Trophoblast cell (in vitro differentiated cells and primary cell): Measurements from ENCODE around the gene LRRC56. TPM values are rescaled to one million over a fixed set of nuclear protein-coding genes. Genes with fewer than 3 reads are reported as not detected.

Experiments
- DNase-seq, 2 donors: peaks; one replicate each; pipeline ENCODE4 v3.0.0-alpha.2; 2016
- H2AFZ ChIP-seq: 2 replicates; pipeline ENCODE4 v1.6.1; 2013; ENCODE audit warnings: low read length, moderate library complexity, mild to moderate bottlenecking; ENCODE audit not compliant: insufficient read depth, poor library complexity
- H2AK5ac ChIP-seq: 2 replicates; pipeline ENCODE4 v1.6.1; 2013; ENCODE audit warnings: mild to moderate bottlenecking, low read length
- H2BK120ac ChIP-seq: 2 replicates; pipeline ENCODE4 v1.6.1; 2013; ENCODE audit warnings: low read length, mild to moderate bottlenecking, moderate library complexity; ENCODE audit not compliant: insufficient read depth, poor library complexity
- H2BK12ac ChIP-seq: 2 replicates; pipeline ENCODE4 v1.6.1; 2013; ENCODE audit warnings: mild to moderate bottlenecking, low read length, moderate library complexity
- H2BK5ac ChIP-seq: 2 replicates; pipeline ENCODE4 v1.6.1; 2013; ENCODE audit warnings: low read length, low read depth, moderate library complexity, mild to moderate bottlenecking; ENCODE audit not compliant: poor library complexity
- H3K14ac ChIP-seq: 2 replicates; pipeline ENCODE4 v1.6.1; 2013; ENCODE audit warnings: mild to moderate bottlenecking, low read length
- H3K18ac ChIP-seq: 2 replicates; pipeline ENCODE4 v1.6.1; 2013; ENCODE audit warnings: mild to moderate bottlenecking, low read length
- H3K23ac ChIP-seq: 2 replicates; pipeline ENCODE4 v1.6.1; 2013; ENCODE audit warnings: low read length
- H3K27ac ChIP-seq: 2 replicates; pipeline ENCODE4 v1.5.1; 2013; ENCODE audit warnings: low read depth, mild to moderate bottlenecking, inconsistent platforms, low read length, moderate library complexity
- H3K27me3 ChIP-seq: 2 replicates; pipeline ENCODE4 v1.6.1; 2013; ENCODE audit warnings: inconsistent platforms, mild to moderate bottlenecking, low read length, moderate library complexity; ENCODE audit not compliant: insufficient read depth
- H3K36me3 ChIP-seq, 2 experiments: 1 replicate in 1 of 2; 2 replicates in 1 of 2; pipeline ENCODE4 v1.6.1; 2013; ENCODE audit warnings: low read length in 2 of 2, mild to moderate bottlenecking in 2 of 2, moderate library complexity in 1 of 2; ENCODE audit not compliant: insufficient read depth in 2 of 2, control insufficient read depth in 1 of 2
- H3K4ac ChIP-seq: 2 replicates; pipeline ENCODE4 v1.6.1; 2013; ENCODE audit warnings: low read depth, mild to moderate bottlenecking, low read length, moderate library complexity
- H3K4me1 ChIP-seq, 2 experiments: 1 replicate in 1 of 2; 2 replicates in 1 of 2; pipeline ENCODE4 v1.6.1; 2013; ENCODE audit warnings: low read length in 2 of 2, mild to moderate bottlenecking in 2 of 2, moderate library complexity in 1 of 2; ENCODE audit not compliant: insufficient read depth in 2 of 2, control insufficient read depth in 1 of 2
- H3K4me2 ChIP-seq: 2 replicates; pipeline ENCODE4 v1.6.1; 2013; ENCODE audit warnings: inconsistent platforms, mild to moderate bottlenecking, low read length, moderate library complexity
- H3K4me3 ChIP-seq: 2 replicates; pipeline ENCODE4 v1.5.1; 2013; ENCODE audit warnings: mild to moderate bottlenecking, low read depth, low read length, inconsistent platforms
- H3K79me1 ChIP-seq: one replicate; pipeline ENCODE4 v1.6.1; 2013; ENCODE audit warnings: low read length
- H3K79me2 ChIP-seq: 2 replicates; pipeline ENCODE4 v1.6.1; 2013; ENCODE audit warnings: low read length, mild to moderate bottlenecking; ENCODE audit not compliant: control insufficient read depth, insufficient read depth, poor library complexity
- H3K9ac ChIP-seq: 2 replicates; pipeline ENCODE4 v1.6.1; 2013; ENCODE audit warnings: mild to moderate bottlenecking, low read length
- H3K9me3 ChIP-seq: 2 replicates; pipeline ENCODE4 v1.6.1; 2013; ENCODE audit warnings: low read depth, mild to moderate bottlenecking, control low read depth, inconsistent platforms, low read length; ENCODE audit not compliant: insufficient read depth
- H4K12ac ChIP-seq: 2 replicates; pipeline ENCODE4 v1.6.1; 2013; ENCODE audit warnings: low read depth, mild to moderate bottlenecking, low read length, moderate library complexity
- H4K8ac ChIP-seq: 2 replicates; pipeline ENCODE4 v1.6.1; 2013; ENCODE audit warnings: low read depth, mild to moderate bottlenecking, low read length, moderate library complexity
- H4K91ac ChIP-seq: one replicate; pipeline ENCODE4 v1.6.1; 2013; ENCODE audit warnings: low read depth, mild to moderate bottlenecking, low read length, moderate library complexity
- WGBS: extraction: QIAGEN DNeasy Blood & Tissue Kit; methylation state at CpG from one replicate; pipeline ENCODE4 v1.1.7; 2013; ENCODE audit warnings: missing lambda C conversion rate; ENCODE audit not compliant: insufficient read length, insufficient coverage; ENCODE audit errors: extremely low coverage; 5-methylcytosine and 5-hydroxymethylcytosine counted together
- polyA plus RNA-seq: library from polyadenylated mRNA; stranded (reverse); fragments of 200-250 nt; gene quantifications from 2 replicates; pipeline ENCODE4 v1.2.3, GENCODE V29; 2013

The LRRC56 gene
- 0.22 and 0.40 TPM in 2 replicates for polyA plus RNA-seq

DNA sequence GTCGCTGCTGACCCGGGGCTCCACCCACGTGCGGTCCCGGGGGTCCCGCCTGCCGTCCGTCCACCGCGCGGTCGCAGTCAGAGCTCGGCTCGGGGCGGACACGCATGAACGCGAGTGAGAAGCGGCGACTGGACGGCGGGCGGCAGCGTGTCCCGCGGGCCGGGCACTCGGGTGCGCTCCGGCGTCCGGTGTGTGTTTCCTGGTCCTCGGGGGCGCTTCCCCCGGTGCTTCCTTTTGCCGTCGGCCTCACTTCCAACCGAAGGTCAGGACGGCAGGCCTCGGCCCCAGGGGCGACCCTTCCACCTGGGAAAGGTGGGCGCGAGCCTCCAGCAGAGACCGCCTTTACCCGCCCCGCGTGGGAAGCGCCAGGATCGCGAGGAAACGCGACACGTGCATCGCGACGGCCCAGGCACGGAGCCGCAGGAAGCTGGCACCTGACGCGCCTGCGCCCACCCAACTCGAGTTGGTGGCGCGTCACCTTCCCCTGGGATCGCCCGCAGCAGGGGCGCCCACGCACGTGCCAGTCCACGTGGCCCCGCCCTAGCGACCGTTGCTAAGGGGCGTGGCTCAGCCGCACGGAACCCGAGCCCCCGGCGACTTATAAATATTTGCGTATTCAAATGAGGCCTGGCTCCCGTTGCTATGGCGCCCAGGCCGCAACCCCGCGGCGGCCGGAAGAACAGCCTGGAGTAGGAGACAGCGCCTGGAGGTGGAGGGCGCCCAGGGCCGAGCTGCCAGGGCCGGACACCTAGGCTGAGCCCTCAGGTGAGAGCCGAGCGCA is at the start of gene LRRC56:
Gene LRRC56, plus strand, starts transcription at position 687 of the 781 bp plus-strand sequence. CDS start 3,158 bp downstream, outside the sequence.
- Histone ChIP-seq H3K4me1 (peaks cover 21 to 23% of the 10 kb centered on the region in 2 experiments), H4K12ac (peak within 1 kb of the TSS; percentile 15), H2AK5ac (peak within 1 kb of the TSS; percentile 2), H2BK5ac (no peak within 1 kb of the TSS), H3K18ac (peak within 1 kb of the TSS; percentile 35), H3K9me3 (peaks cover 3% of the 10 kb centered on the region), H3K23ac (no peak within 1 kb of the TSS), H3K4ac (no peak within 1 kb of the TSS), H4K91ac (peak within 1 kb of the TSS; percentile 28), H4K8ac (peak within 1 kb of the TSS; percentile 40), H3K9ac (no peak within 1 kb of the TSS), H2AFZ (peak within 1 kb of the TSS; percentile 76), H3K79me1 (peaks cover 15% of the 10 kb centered on the region), H3K36me3 (peaks cover 20 to 23% of the 10 kb centered on the region in 2 experiments), H2BK12ac (peak within 1 kb of the TSS; percentile 3), H2BK120ac (peak within 1 kb of the TSS; percentile 2), H3K4me3 (peak within 1 kb of the TSS; percentile 42), H3K27me3 (peaks cover 12% of the 10 kb centered on the region), H3K4me2 (peak within 1 kb of the TSS; percentile 63), H3K27ac (no peak within 1 kb of the TSS), H3K14ac (peak within 1 kb of the TSS; percentile 0), H3K79me2 (peaks cover 6% of the 10 kb centered on the region)
- peak; percentile 88 to 89 for DNase-seq
- WGBS, result no CpG with 5 or more reads among the region's 93 CpGs

GRCh38 chr11:487571-488021 is 49.7 kb upstream of the LRRC56 start:
- Histone ChIP-seq H3K4me2 (no peak overlapping the region), H2AK5ac (no peak overlapping the region), H3K27ac (no peak overlapping the region), H4K12ac (no peak overlapping the region), H3K14ac (no peak overlapping the region), H3K9ac (no peak overlapping the region), H2BK5ac (no peak overlapping the region), H2AFZ (no peak overlapping the region), H4K91ac (no peak overlapping the region), H3K27me3 (no peaks in the 10 kb centered on the region), H3K18ac (no peak overlapping the region), H3K4me1 (no peaks in the 10 kb centered on the region), H3K23ac (no peak overlapping the region), H3K79me2 (no peaks in the 10 kb centered on the region), H2BK120ac (no peak overlapping the region), H3K36me3 (peaks cover 31 to 36% of the 10 kb centered on the region in 2 experiments), H4K8ac (no peak overlapping the region), H3K79me1 (no peaks in the 10 kb centered on the region), H3K9me3 (peaks cover 18% of the 10 kb centered on the region), H3K4ac (no peak overlapping the region), H2BK12ac (no peak overlapping the region), H3K4me3 (no peak overlapping the region)
- no peak for DNase-seq
- WGBS, result no CpG with 5 or more reads among the region's 22 CpGs

- no peak overlapping the region for H2AK5ac ChIP-seq
Observed at GRCh38 chr11:488062-488461, 49.3 kb upstream of the LRRC56 start.

DNA sequence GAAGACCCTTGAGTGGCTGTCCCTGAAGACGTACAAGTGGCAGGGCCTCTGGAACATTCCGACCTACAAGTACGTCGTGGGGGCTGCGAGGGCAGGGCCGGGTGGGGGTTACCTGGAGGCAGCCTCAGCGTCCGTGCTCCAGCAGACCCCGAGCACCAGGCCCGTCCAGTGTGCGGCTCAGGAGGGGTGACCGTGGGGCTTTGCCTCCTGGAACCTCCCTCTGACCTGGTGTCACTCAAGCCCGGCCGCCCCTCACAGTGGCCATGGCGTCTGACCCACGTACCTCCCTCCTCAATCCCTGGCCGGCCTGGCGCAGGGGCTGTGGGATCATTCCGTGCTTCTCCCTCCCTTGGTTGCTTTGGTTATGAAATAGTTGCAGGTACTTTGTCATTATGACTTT is 48.7 kb upstream of the LRRC56 start:
- Histone ChIP-seq H3K18ac (no peak overlapping the region), H4K12ac (no peak overlapping the region), H2AFZ (no peak overlapping the region), H3K79me2 (no peaks in the 10 kb centered on the region), H3K4me2 (no peak overlapping the region), H3K27ac (no peak overlapping the region), H3K36me3 (peaks cover 35 to 43% of the 10 kb centered on the region in 2 experiments), H2BK5ac (no peak overlapping the region), H3K4me3 (no peak overlapping the region), H3K4ac (no peak overlapping the region), H3K9me3 (peaks cover 18% of the 10 kb centered on the region), H3K27me3 (no peaks in the 10 kb centered on the region), H3K23ac (no peak overlapping the region), H4K8ac (no peak overlapping the region), H2BK120ac (no peak overlapping the region), H4K91ac (no peak overlapping the region), H3K9ac (no peak overlapping the region), H2AK5ac (no peak overlapping the region), H3K79me1 (no peaks in the 10 kb centered on the region), H3K4me1 (no peaks in the 10 kb centered on the region), H3K14ac (no peak overlapping the region), H2BK12ac (no peak overlapping the region)
- no CpG with 5 or more reads among the region's 19 CpGs for WGBS
- DNase-seq, result no peak

More at GRCh38 chr11:488062-488461, 49.3 kb upstream of the LRRC56 start:
- Histone ChIP-seq H3K79me1 (no peaks in the 10 kb centered on the region), H2BK12ac (no peak overlapping the region), H3K4ac (no peak overlapping the region), H3K4me3 (no peak overlapping the region), H3K27me3 (no peaks in the 10 kb centered on the region), H2BK120ac (no peak overlapping the region), H3K9ac (no peak overlapping the region), H3K27ac (no peak overlapping the region), H2BK5ac (no peak overlapping the region), H3K14ac (no peak overlapping the region), H3K4me2 (no peak overlapping the region), H4K91ac (no peak overlapping the region), H3K9me3 (peaks cover 18% of the 10 kb centered on the region), H3K4me1 (no peaks in the 10 kb centered on the region), H3K79me2 (no peaks in the 10 kb centered on the region), H3K36me3 (peaks cover 34 to 41% of the 10 kb centered on the region in 2 experiments), H2AFZ (no peak overlapping the region), H3K18ac (no peak overlapping the region), H3K23ac (no peak overlapping the region), H4K12ac (no peak overlapping the region), H4K8ac (no peak overlapping the region)
- WGBS, result no CpG with 5 or more reads among the region's 25 CpGs
- no peak for DNase-seq
